GM23248 (cell line): ENCODE results near the gene LSMEM2.

Experiments
- EZH2 ChIP-seq: fragments of 200-600 bp; sonication (generic); IDR thresholded peaks from 2 replicates; pipeline ENCODE4 v1.6.1; 2018; ENCODE audit warnings: antibody characterized with exemption, mild to moderate bottlenecking; ENCODE audit not compliant: insufficient read depth, poor library complexity, severe bottlenecking
- EZH2phosphoT487 ChIP-seq: fragments of 200-600 bp; sonication (generic); IDR thresholded peaks from 2 replicates; pipeline ENCODE4 v1.6.1; 2018; ENCODE audit warnings: antibody characterized with exemption, moderate library complexity, mild to moderate bottlenecking, low read depth; ENCODE audit not compliant: insufficient read depth

- no peak for TF ChIP-seq EZH2phosphoT487
- no peak for TF ChIP-seq EZH2
These were observed 42.6 kb downstream of the LSMEM2 start for GRCh38 chr3:50321336-50322114.
